OCI-LY1 (cell line): ENCODE measurements around the gene ELK4.

ENCODE experiments used
- H2AFZ ChIP-seq: fragments of 200-600 bp; sonication (generic), shearing (Covaris generic); 2 replicates; pipeline ENCODE4 v1.6.0; 2014; ENCODE audit warnings: antibody characterized with exemption, mild to moderate bottlenecking, low read length
- H3F3A ChIP-seq: fragments of 200-600 bp; sonication (generic), shearing (Covaris generic); 2 replicates; pipeline ENCODE4 v1.6.0; 2014; ENCODE audit warnings: mild to moderate bottlenecking, antibody characterized with exemption, low read length, moderate library complexity; ENCODE audit not compliant: insufficient read depth
- H3K27ac ChIP-seq: fragments of 200-600 bp; sonication (generic); 2 replicates; pipeline ENCODE4 v1.5.1; 2014; ENCODE audit warnings: low read length, mixed run types, mild to moderate bottlenecking, low read depth; ENCODE audit not compliant: poor library complexity, severe bottlenecking
- H3K27me3 ChIP-seq: fragments of 200-600 bp; sonication (generic); 2 replicates; pipeline ENCODE4 v1.6.0; 2014; ENCODE audit warnings: antibody characterized with exemption, mild to moderate bottlenecking, low read length, moderate library complexity; ENCODE audit not compliant: insufficient read depth
- H3K36me3 ChIP-seq: fragments of 200-600 bp; sonication (generic); 2 replicates; pipeline ENCODE4 v1.6.1; 2014; ENCODE audit warnings: mild to moderate bottlenecking, antibody characterized with exemption, low read length, moderate library complexity, mixed read lengths; ENCODE audit not compliant: insufficient read depth
- H3K4me1 ChIP-seq: fragments of 200-600 bp; sonication (generic); 2 replicates; pipeline ENCODE4 v1.5.1; 2014; ENCODE audit warnings: mild to moderate bottlenecking, low read length, moderate library complexity; ENCODE audit not compliant: insufficient read depth, severe bottlenecking
- H3K4me2 ChIP-seq: fragments of 200-600 bp; sonication (generic), shearing (Covaris generic); 2 replicates; pipeline ENCODE4 v1.6.1; 2014; ENCODE audit warnings: low read length
- H3K4me3 ChIP-seq: fragments of 200-600 bp; sonication (generic); 2 replicates; pipeline ENCODE4 v1.5.1; 2014; ENCODE audit warnings: low read length, low read depth, mild to moderate bottlenecking, mixed read lengths; ENCODE audit not compliant: poor library complexity, severe bottlenecking
- H3K79me2 ChIP-seq: fragments of 200-600 bp; shearing (Covaris generic); 2 replicates; pipeline ENCODE4 v1.6.1; 2016; ENCODE audit warnings: mixed run types, low read length, mixed read lengths; ENCODE audit not compliant: insufficient read depth
- H3K9ac ChIP-seq: fragments of 200-600 bp; sonication (generic), shearing (Covaris generic); 2 replicates; pipeline ENCODE4 v1.6.1; 2014; ENCODE audit warnings: mild to moderate bottlenecking, low read length, mixed read lengths
- H3K9me2 ChIP-seq: fragments of 200-600 bp; sonication (generic), shearing (Covaris generic); 2 replicates; pipeline ENCODE4 v1.6.1; 2014; ENCODE audit warnings: low read depth, mild to moderate bottlenecking, low read length, mixed read lengths
- H3K9me3 ChIP-seq: fragments of 200-600 bp; shearing (Covaris generic); 2 replicates; pipeline ENCODE4 v1.6.1; 2014; ENCODE audit warnings: low read length, mixed read lengths
- H4K20me1 ChIP-seq: fragments of 200-600 bp; sonication (generic), shearing (Covaris generic); 2 replicates; pipeline ENCODE4 v1.6.0; 2016; ENCODE audit warnings: mild to moderate bottlenecking, low read length; ENCODE audit not compliant: insufficient read depth
- CTCF ChIP-seq: fragments of 200-600 bp; sonication (generic), shearing (Covaris generic); IDR thresholded peaks from 2 replicates; pipeline ENCODE4 v1.5.1; 2017; ENCODE audit warnings: mild to moderate bottlenecking, antibody characterized with exemption, low read length, moderate library complexity, mixed read lengths
- EZH2 ChIP-seq: fragments of 200-600 bp; sonication (generic), shearing (Covaris generic); IDR thresholded peaks from 2 replicates; pipeline ENCODE4 v1.8.0; 2017; ENCODE audit warnings: borderline replicate concordance, mixed run types, mild to moderate bottlenecking, antibody characterized with exemption, low read length, moderate library complexity, mixed read lengths

Gene ELK4

GRCh38 chr1:205663286-205663936, 31.6 kb upstream of the ELK4 start:
- Histone ChIP-seq H3K9me2 (no peaks in the 10 kb centered on the region), H2AFZ (no peak overlapping the region), H3K79me2 (no peaks in the 10 kb centered on the region), H3K27ac (no peak overlapping the region), H3K9ac (no peak overlapping the region), H3K4me2 (no peak overlapping the region), H3K4me3 (no peak overlapping the region), H3F3A (no peaks in the 10 kb centered on the region), H3K9me3 (no peaks in the 10 kb centered on the region), H4K20me1 (no peaks in the 10 kb centered on the region), H3K36me3 (no peaks in the 10 kb centered on the region), H3K27me3 (peaks cover 6% of the 10 kb centered on the region; the same call in 1 of the 2 replicates), H3K4me1 (peaks cover 9% of the 10 kb centered on the region)
- TF ChIP-seq EZH2 (no peak), CTCF (no peak)

- TF ChIP-seq CTCF (no peak), EZH2 (no peak)
- Histone ChIP-seq H3K9ac (no peak overlapping the region), H3K79me2 (no peaks in the 10 kb centered on the region), H3F3A (no peaks in the 10 kb centered on the region), H3K27me3 (peaks cover 6% of the 10 kb centered on the region; the same call in 1 of the 2 replicates), H4K20me1 (no peaks in the 10 kb centered on the region), H3K9me2 (no peaks in the 10 kb centered on the region), H3K4me1 (peaks cover 9% of the 10 kb centered on the region), H3K4me3 (no peak overlapping the region), H3K27ac (no peak overlapping the region), H3K36me3 (no peaks in the 10 kb centered on the region), H3K4me2 (no peak overlapping the region), H2AFZ (no peak overlapping the region), H3K9me3 (no peaks in the 10 kb centered on the region)
These were observed 31.0 kb upstream of the ELK4 start for GRCh38 chr1:205662791-205663190.

GRCh38 chr1:205662135-205662738, 30.4 kb upstream of the ELK4 start:
- no peaks in the 10 kb centered on the region for H4K20me1 ChIP-seq
- no peaks in the 10 kb centered on the region for H3K79me2 ChIP-seq
- no peak overlapping the region for H3K4me3 ChIP-seq
- no peaks in the 10 kb centered on the region for H3K9me3 ChIP-seq
- H3K4me2 ChIP-seq: no peak overlapping the region
- H3K9ac ChIP-seq: no peak overlapping the region
- H3K27ac ChIP-seq: no peak overlapping the region
- H3K36me3 ChIP-seq: no peaks in the 10 kb centered on the region
- peaks cover 9% of the 10 kb centered on the region for H3K4me1 ChIP-seq
- H3K9me2 ChIP-seq: no peaks in the 10 kb centered on the region
- H3F3A ChIP-seq: no peaks in the 10 kb centered on the region
- H2AFZ ChIP-seq: no peak overlapping the region
- TF ChIP-seq EZH2: no peak
- TF ChIP-seq CTCF: no peak
- peaks cover 6% of the 10 kb centered on the region; the same call in 1 of the 2 replicates for H3K27me3 ChIP-seq
